Endothelial cell of umbilical vein (primary cell): ENCODE measurements around the gene RAMP1. TPM values are rescaled to one million over a fixed set of nuclear protein-coding genes. Genes with fewer than 3 reads are reported as not detected.

Source experiments
- BruUV-seq: library from RNA; stranded (reverse); fragments of 400-500 nt; replicated peaks from 2 replicates; lab custom pipeline; 2021; lab: Mats Ljungman, UMichigan
- CTCF ChIA-PET: fragments of 300-600, 350-600 bp; sonication (Branson Sonifier 250); formaldehyde crosslinking; loops from one replicate; lab custom pipeline; 2021; ENCODE audit warnings: antibody characterized with exemption, inconsistent platforms; lab: Charles Lee
- POLR2A ChIA-PET: fragments of 300-600, 350-600 bp; sonication (Branson Sonifier 250); formaldehyde crosslinking; loops from one replicate; lab custom pipeline; 2021; ENCODE audit warnings: antibody characterized with exemption, inconsistent platforms; lab: Charles Lee
- DNase-seq: peaks from one replicate; pipeline ENCODE4 v3.0.0-alpha.2; 2011; ENCODE audit warnings: low read depth, low spot score
- FAIRE-seq: peaks from 2 replicates; lab custom pipeline; 2011; peaks lifted over from hg19 to GRCh38; lab: Jason Lieb, UNC
- H2AFZ ChIP-seq: 2 replicates; pipeline ENCODE4 v1.6.0; 2012; ENCODE audit warnings: low read depth, low read length, control low read depth, inconsistent platforms
- H3K27ac ChIP-seq: 2 replicates; pipeline ENCODE4 v1.5.1; 2011; ENCODE audit warnings: low read depth, mild to moderate bottlenecking, control low read depth, low read length, moderate library complexity; ENCODE audit not compliant: insufficient read depth
- H3K27me3 ChIP-seq, 2 experiments: 2 replicates each; pipeline versions ENCODE4 v1.6.0 to v1.6.1; 2011; ENCODE audit warnings: low read length in 2 of 2, mixed read lengths in 1 of 2; ENCODE audit not compliant: control insufficient read depth in 2 of 2, insufficient read depth in 2 of 2
- H3K36me3 ChIP-seq, 2 experiments: 2 replicates in 1 of 2; 3 replicates in 1 of 2; pipeline ENCODE4 v1.5.1; 2011; ENCODE audit warnings: low read length in 2 of 2, mild to moderate bottlenecking in 1 of 2, moderate library complexity in 1 of 2; ENCODE audit not compliant: control insufficient read depth in 2 of 2, insufficient read depth in 2 of 2; ENCODE audit errors: extremely low read depth in 1 of 2
- H3K4me1 ChIP-seq: 3 replicates; pipeline ENCODE4 v1.5.1; 2011; ENCODE audit warnings: mild to moderate bottlenecking, low read length; ENCODE audit not compliant: control insufficient read depth, insufficient read depth; ENCODE audit errors: extremely low read depth
- H3K4me2 ChIP-seq: 2 replicates; pipeline ENCODE4 v1.6.1; 2011; ENCODE audit warnings: low read length, control low read depth, mixed read lengths; ENCODE audit not compliant: insufficient read depth
- H3K4me3 ChIP-seq, 3 experiments: fragments of 200-600 bp in 1 of 3; sonication (generic), shearing (Covaris generic) in 1 of 3; replicated peaks in 1 of 3; 2 replicates each; pipeline ENCODE4 v1.5.1; 2011 to 2016; ENCODE audit warnings: control low read depth in 3 of 3, low read length in 3 of 3, mild to moderate bottlenecking in 2 of 3, inconsistent platforms in 1 of 3, low read depth in 1 of 3, moderate library complexity in 1 of 3; ENCODE audit not compliant: insufficient read depth in 1 of 3
- H3K79me2 ChIP-seq: 2 replicates; pipeline ENCODE4 v1.6.0; 2012; ENCODE audit warnings: low read length, inconsistent platforms; ENCODE audit not compliant: control insufficient read depth, insufficient read depth
- H3K9ac ChIP-seq: replicated peaks from 2 replicates; pipeline ENCODE3; 2011; ENCODE audit warnings: low read length, control low read depth; ENCODE audit not compliant: insufficient read depth; ENCODE audit errors: extremely low read depth
- H3K9me1 ChIP-seq: replicated peaks from 3 replicates; pipeline ENCODE4 v1.6.0; 2011; ENCODE audit warnings: mild to moderate bottlenecking, low read length; ENCODE audit not compliant: control insufficient read depth, insufficient read depth; ENCODE audit errors: extremely low read depth
- H3K9me3 ChIP-seq: replicated peaks from 2 replicates; pipeline ENCODE4 v1.5.1; 2012; ENCODE audit warnings: low read length, inconsistent platforms; ENCODE audit not compliant: control insufficient read depth, insufficient read depth
- H4K20me1 ChIP-seq: replicated peaks from 2 replicates; pipeline ENCODE3; 2011; ENCODE audit warnings: mild to moderate bottlenecking, low read length; ENCODE audit not compliant: control insufficient read depth, insufficient read depth; ENCODE audit errors: extremely low read depth
- CTCF ChIP-seq, 2 donors: IDR thresholded peaks; 1 replicate in 1 of 2; 2 replicates in 1 of 2; pipeline ENCODE4 v1.5.1; 2011; ENCODE audit warnings: low read length in 2 of 2, mild to moderate bottlenecking in 2 of 2, moderate library complexity in 2 of 2, control low read depth in 1 of 2, inconsistent platforms in 1 of 2, low read depth in 1 of 2; ENCODE audit not compliant: insufficient read depth in 1 of 2; ENCODE audit errors: extremely low read depth in 1 of 2
- EZH2 ChIP-seq: IDR thresholded peaks from 2 replicates; pipeline ENCODE4 v1.6.1; 2012; ENCODE audit warnings: borderline replicate concordance, low read depth, mild to moderate bottlenecking, moderate library complexity, low read length, inconsistent platforms; ENCODE audit not compliant: severe bottlenecking
- FOS ChIP-seq: IDR thresholded peaks from 2 replicates; pipeline ENCODE4 v1.6.1; 2011; ENCODE audit warnings: mild to moderate bottlenecking, low read length, moderate library complexity, borderline replicate concordance; ENCODE audit not compliant: insufficient read depth
- GATA2 ChIP-seq: IDR thresholded peaks from 2 replicates; pipeline ENCODE4 v1.7.0; 2011; ENCODE audit warnings: low read depth, mild to moderate bottlenecking, moderate library complexity, mixed read lengths, low read length; ENCODE audit not compliant: insufficient read length, insufficient read depth
- JUN ChIP-seq: IDR thresholded peaks from 2 replicates; pipeline ENCODE4 v1.6.1; 2011; ENCODE audit warnings: borderline replicate concordance, low read depth; ENCODE audit not compliant: insufficient read length, insufficient read depth
- MAX ChIP-seq: IDR thresholded peaks from 2 replicates; pipeline ENCODE4 v1.6.1; 2011; ENCODE audit not compliant: insufficient read depth, insufficient read length
- MYC ChIP-seq: IDR thresholded peaks from one replicate; pipeline ENCODE4 v1.6.1; 2011; ENCODE audit warnings: mild to moderate bottlenecking, low read depth, low read length
- POLR2A ChIP-seq: IDR thresholded peaks from 2 replicates; pipeline ENCODE4 v1.6.1; 2012; ENCODE audit warnings: low read depth, mild to moderate bottlenecking, control low read depth, low read length
- POLR2AphosphoS5 ChIP-seq: IDR thresholded peaks from 2 replicates; pipeline ENCODE4 v1.6.1; 2012; ENCODE audit warnings: low read depth, mild to moderate bottlenecking, control low read depth, low read length, moderate library complexity; ENCODE audit not compliant: insufficient read depth
- dilution Hi-C: fragments of 300-500 bp; cut with MboI; formaldehyde crosslinking; loops from one replicate; pipeline ENCODE4 v1.15.0; 2019; ENCODE audit warnings: low sequenced_read_pairs; ENCODE audit not compliant: extremely low pct_ligation_motif_present
- intact Hi-C: fragments of 100-400 bp; cut with micrococcal nuclease; formaldehyde crosslinking; loops from one replicate; pipeline ENCODE4 v1.10.0; 2022
- polyA plus RNA-seq, 4 experiments: library from polyadenylated mRNA; depleted of rRNA in 3 of 4; stranded (reverse) in 3 of 4; unstranded in 1 of 4; fragments of >200 nt; gene quantifications; 2 replicates each; pipeline versions ENCODE4 v1.2.1 to v1.2.3, GENCODE V29; 2011 to 2012; ENCODE audit warnings: missing spikeins in 1 of 4
- total RNA-seq: library from RNA; stranded (reverse); gene quantifications from 2 replicates; pipeline ENCODE4 v1.2.3, GENCODE V29; 2021

The RAMP1 gene
- total and polyA plus RNA-seq, 2 donors (not counting 3 experiments of a cell fraction or from before 2014, with no cell fraction given) = 0.18 TPM; not detected in 1

GRCh38 chr2:237951878-237952277 is 92.5 kb downstream of the RAMP1 start:
- intact Hi-C loops = no loop called here
- Histone ChIP-seq H4K20me1 (no peaks in the 10 kb centered on the region), H3K9me1 (no peaks in the 10 kb centered on the region), H3K79me2 (no peaks in the 10 kb centered on the region), H3K27ac (no peak overlapping the region), H3K9ac (no peak overlapping the region), H3K4me2 (no peak overlapping the region), H3K27me3 (peaks cover 24% of the 10 kb centered on the region in 2 experiments), H2AFZ (no peak overlapping the region), H3K36me3 (no peaks in the 10 kb centered on the region), H3K9me3 (no peaks in the 10 kb centered on the region), H3K4me3 (no peak overlapping the region), H3K4me1 (no peaks in the 10 kb centered on the region)
- BruUV-seq = no TSS peak
- TF ChIP-seq POLR2AphosphoS5 (no peak), CTCF (IDR thresholded peaks at IDR 0.05; ENCODE audit: extremely low read depth in 1 of 2, insufficient read depth in 1 of 2, low read depth in 1 of 2, low read length in 2 of 2) (no peak), FOS (no peak), MAX (no peak), POLR2A (no peak), GATA2 (no peak), EZH2 (no peak), MYC (no peak), JUN (no peak)
- POLR2A ChIA-PET = interaction anchor here (0.6 kb wide), 1 partner anchor 21 kb away, joined by 3 read pairs; no protein-coding TSS in a partner anchor
- FAIRE-seq (no peak), DNase-seq (no peak)
- dilution Hi-C loops = no loop called here
- CTCF ChIA-PET = interaction anchor here (0.7 to 1.6 kb wide), 2 partner anchors 24 to 29 kb away, joined by 4 read pairs; no protein-coding TSS in a partner anchor
